GM12878 (cell line): ENCODE results near the gene TAF11. TPM values are rescaled to one million over a fixed set of nuclear protein-coding genes. Genes with fewer than 3 reads are reported as not detected.

Experiments used
- ATAC-seq: fragments of 200-7000 bp; cut with Tn5 transposase; 3 replicates; pipeline ENCODE4 v1.9.1; 2020; ENCODE audit warnings: mild to moderate bottlenecking, moderate library complexity
- BruUV-seq: library from RNA; stranded (reverse); fragments of 400-500 nt; replicated peaks from 2 replicates; lab custom pipeline; 2021; lab: Mats Ljungman, UMichigan
- CTCF ChIA-PET: fragments of 300-600 bp; sonication (Branson Sonifier 250); formaldehyde crosslinking; extraction: SDS; loops from one replicate; lab custom pipeline; 2021; ENCODE audit warnings: inconsistent platforms; lab: Yijun Ruan, JAX
- POLR2A ChIA-PET: fragments of 350-600 bp; formaldehyde crosslinking; extraction: SDS; loops from one replicate; lab custom pipeline; 2021; ENCODE audit warnings: inconsistent platforms; lab: Charles Lee
- RAD21 ChIA-PET: fragments of 300-600 bp; sonication (Branson Sonifier 250); formaldehyde crosslinking; loops from one replicate; lab custom pipeline; 2023; ENCODE audit warnings: antibody characterized with exemption; ENCODE audit not compliant: unreplicated experiment; lab: Charles Lee
- SMC1A ChIA-PET: fragments of 300-600 bp; sonication (Branson Sonifier 250); formaldehyde crosslinking; loops from one replicate; lab custom pipeline; 2023; ENCODE audit not compliant: unreplicated experiment, uncharacterized antibody; lab: Charles Lee
- DNase-seq: peaks from one replicate; pipeline ENCODE4 v3.0.0-alpha.2; 2011; ENCODE audit warnings: low read depth, low spot score
- FAIRE-seq: peaks from 3 replicates; lab custom pipeline; 2011; peaks lifted over from hg19 to GRCh38; lab: Jason Lieb, UNC
- H2AFZ ChIP-seq: 2 replicates; pipeline ENCODE4 v1.6.0; 2011; ENCODE audit warnings: low read depth, low read length, control low read depth; ENCODE audit not compliant: control insufficient read depth
- H3K27ac ChIP-seq: 2 replicates; pipeline ENCODE4 v1.5.1; 2011; ENCODE audit warnings: control low read depth; ENCODE audit not compliant: control insufficient read depth, insufficient read depth
- H3K27me3 ChIP-seq, 2 experiments: replicated peaks in 1 of 2; 2 replicates each; pipeline versions ENCODE4 v1.6.0 to v1.6.1; 2011; ENCODE audit warnings: low read length in 1 of 2; ENCODE audit not compliant: control insufficient read depth in 2 of 2, insufficient read depth in 2 of 2
- H3K36me3 ChIP-seq, 2 experiments: 2 replicates each; pipeline ENCODE4 v1.5.1; 2011; ENCODE audit warnings: low read length in 1 of 2; ENCODE audit not compliant: control insufficient read depth in 2 of 2, insufficient read depth in 2 of 2
- H3K4me1 ChIP-seq: 2 replicates; pipeline ENCODE4 v1.6.1; 2011; ENCODE audit warnings: mild to moderate bottlenecking, low read length, moderate library complexity, mixed read lengths; ENCODE audit not compliant: control insufficient read depth, insufficient read depth
- H3K4me2 ChIP-seq: 2 replicates; pipeline ENCODE4 v1.6.0; 2011; ENCODE audit warnings: control low read depth; ENCODE audit not compliant: control insufficient read depth, insufficient read depth
- H3K4me3 ChIP-seq: fragments of 200-600 bp; sonication (generic); 2 replicates; pipeline ENCODE4 v1.5.1; 2016
- H3K79me2 ChIP-seq: 2 replicates; pipeline ENCODE4 v1.6.0; 2011; ENCODE audit warnings: low read length; ENCODE audit not compliant: control insufficient read depth, insufficient read depth
- H3K9ac ChIP-seq: 2 replicates; pipeline ENCODE4 v1.8.0; 2011; ENCODE audit warnings: low read length, control low read depth, mixed read lengths; ENCODE audit not compliant: control insufficient read depth, insufficient read depth
- H3K9me3 ChIP-seq: replicated peaks from 3 replicates; pipeline ENCODE4 v1.5.1; 2011; ENCODE audit warnings: mild to moderate bottlenecking, low read length; ENCODE audit not compliant: control insufficient read depth, insufficient read depth
- H4K20me1 ChIP-seq: 2 replicates; pipeline ENCODE4 v1.6.0; 2011; ENCODE audit not compliant: control insufficient read depth, insufficient read depth
- CHD2 ChIP-seq: IDR thresholded peaks from 2 replicates; pipeline ENCODE4 v1.6.1; 2011; ENCODE audit warnings: low read depth, low read length, improper control_type of control experiment, borderline replicate concordance
- MAX ChIP-seq: IDR thresholded peaks from 2 replicates; pipeline ENCODE4 v1.6.1; 2012; ENCODE audit warnings: low read depth, low read length, improper control_type of control experiment
- NFXL1 ChIP-seq: fragments of 450-650 bp; IDR thresholded peaks from 2 replicates; pipeline ENCODE4 v1.6.1; 2017; ENCODE audit warnings: antibody characterized with exemption, mild to moderate bottlenecking, borderline replicate concordance
- PML ChIP-seq: IDR thresholded peaks from 2 replicates; pipeline ENCODE4 v1.6.1; 2012; ENCODE audit warnings: low read length, inconsistent platforms
- POU2F2 ChIP-seq: IDR thresholded peaks from 3 replicates; pipeline ENCODE4 v1.6.1; 2011; ENCODE audit warnings: low read depth, mild to moderate bottlenecking, low read length, borderline replicate concordance
- PRDM15 ChIP-seq: fragments of 450-650 bp; formaldehyde crosslinking; IDR thresholded peaks from 2 replicates; pipeline ENCODE4 v1.4.0; 2020; ENCODE audit warnings: mild to moderate bottlenecking, moderate library complexity
- RAD51 ChIP-seq: fragments of 450-650 bp; IDR thresholded peaks from 2 replicates; pipeline ENCODE4 v1.6.1; 2016; ENCODE audit warnings: moderate library complexity, mild to moderate bottlenecking, inconsistent platforms
- SUPT20H ChIP-seq: IDR thresholded peaks from 2 replicates; pipeline ENCODE4 v1.6.1; 2011; ENCODE audit warnings: low read depth, mild to moderate bottlenecking, low read length, moderate library complexity, borderline replicate concordance; ENCODE audit not compliant: control insufficient read depth
- SUZ12 ChIP-seq: fragments of 200-600 bp; sonication (generic); IDR thresholded peaks from one replicate; pipeline ENCODE4 v1.6.1; 2018; ENCODE audit warnings: antibody characterized with exemption, mild to moderate bottlenecking; ENCODE audit not compliant: unreplicated experiment
- ZBTB4 ChIP-seq: fragments of 450-650 bp; formaldehyde crosslinking; IDR thresholded peaks from 2 replicates; pipeline ENCODE4 v1.4.0; 2022; ENCODE audit warnings: mild to moderate bottlenecking, moderate library complexity
- ZNF24 ChIP-seq: fragments of 450-650 bp; IDR thresholded peaks from 2 replicates; pipeline ENCODE4 v1.6.1; 2017; ENCODE audit warnings: antibody characterized with exemption, mild to moderate bottlenecking
- ZZZ3 ChIP-seq: IDR thresholded peaks from 2 replicates; pipeline ENCODE4 v1.6.1; 2011; ENCODE audit warnings: low read depth; ENCODE audit not compliant: control insufficient read depth, insufficient read length
- WGBS: methylation state at CpG from one replicate; pipeline ENCODE4 v1.1.6; 2016; ENCODE audit warnings: low lambda C conversion rate; ENCODE audit not compliant: insufficient replicate concordance, insufficient coverage; ENCODE audit errors: missing lambda C conversion rate; 5-methylcytosine and 5-hydroxymethylcytosine counted together
- in situ Hi-C: fragments of 300-500 bp; cut with MboI; formaldehyde crosslinking; loops from 9 replicates; pipeline ENCODE4 v1.14.3; 2018; ENCODE audit warnings: mixed read lengths
- intact Hi-C: fragments of 100-400 bp; cut with micrococcal nuclease; formaldehyde crosslinking; loops from one replicate; pipeline ENCODE4 v1.14.2; 2022; ENCODE audit not compliant: unreplicated experiment
- polyA plus RNA-seq, 11 experiments: library from polyadenylated mRNA; depleted of rRNA in 4 of 11; unstranded in 6 of 11; stranded (reverse) in 5 of 11; fragments of >200 nt; fragmentation: Nextera tagmentation in 4 of 11; fragmentation: Illumina TruSeq in 1 of 11; extraction: Ambion mirVana in 4 of 11; extraction: Trizol in 1 of 11; gene quantifications; 1 replicate in 1 of 11; 2 replicates in 10 of 11; pipeline versions ENCODE4 v1.2.1 to v1.2.3, GENCODE V29; 2011 to 2016; ENCODE audit warnings: inconsistent platforms in 2 of 11, missing spikeins in 2 of 11, low read depth in 1 of 11
- total RNA-seq, 4 experiments: library from RNA; depleted of rRNA in 3 of 4; stranded (reverse); fragments of >200 nt in 3 of 4; fragmentation: Illumina TruSeq in 1 of 4; extraction: Trizol in 1 of 4; gene quantifications; 2 replicates each; pipeline versions ENCODE4 v1.2.1 to v1.2.3, GENCODE V29; 2013 to 2021

TAF11 gene
- total and polyA plus RNA-seq, 10 of the 15 experiments (the other 5 are each of a cell fraction or from before 2014, with no cell fraction given): 24.6 to 59.2 (median 32.0) TPM

GRCh38 chr6:34924831-34925625, 37.2 kb upstream of the TAF11 start:
- ATAC-seq (no peak), DNase-seq (no peak), FAIRE-seq (no peak)
- Histone ChIP-seq H3K27me3 (no peaks in the 10 kb centered on the region), H3K79me2 (no peaks in the 10 kb centered on the region), H2AFZ (no peak overlapping the region), H3K9me3 (no peaks in the 10 kb centered on the region), H3K4me2 (no peak overlapping the region), H3K36me3 (no peaks in the 10 kb centered on the region), H3K9ac (no peak overlapping the region), H3K4me1 (no peaks in the 10 kb centered on the region), H3K4me3 (no peak overlapping the region), H4K20me1 (no peaks in the 10 kb centered on the region), H3K27ac (no peak overlapping the region)
- SMC1A ChIA-PET: interaction anchor here (1.4 kb wide), 1 partner anchor 37 kb away, joined by 3 read pairs; the partner anchor contains the start of gene TAF11
- 75% methylated on average over 9 of the region's 9 CpGs for WGBS
- no TSS peak for BruUV-seq
- RAD21 ChIA-PET: no interaction called here
- in situ Hi-C loops (no loop called here), intact Hi-C loops (no loop called here)
- TF ChIP-seq POU2F2 (no peak), SUZ12 (no peak), PRDM15 (CRISPR knock-in tag) (no peak), ZZZ3 (no peak), PML (no peak), ZBTB4 (CRISPR knock-in tag) (no peak), RAD51 (no peak), CHD2 (no peak), MAX (no peak), NFXL1 (no peak), SUPT20H (no peak), ZNF24 (no peak)
- POLR2A ChIA-PET: interaction anchor here (0.5 kb wide), 1 partner anchor 9 kb away, joined by 3 read pairs; no protein-coding TSS in a partner anchor
- CTCF ChIA-PET: no interaction called here
